DND-41 (cell line): Measurements from ENCODE around the gene IFT122.

ENCODE experiments used
- CTCF ChIP-seq: IDR thresholded peaks from 2 replicates; pipeline ENCODE4 v1.5.1; 2012; ENCODE audit warnings: borderline replicate concordance, low read length, moderate library complexity, mild to moderate bottlenecking; ENCODE audit not compliant: poor library complexity, severe bottlenecking; ENCODE audit errors: extremely low read depth
- EZH2 ChIP-seq: IDR thresholded peaks from 3 replicates; pipeline ENCODE4 v1.6.1; 2012; ENCODE audit warnings: borderline replicate concordance, low read depth, mild to moderate bottlenecking, moderate library complexity, low read length, inconsistent platforms; ENCODE audit not compliant: severe bottlenecking

DNA sequence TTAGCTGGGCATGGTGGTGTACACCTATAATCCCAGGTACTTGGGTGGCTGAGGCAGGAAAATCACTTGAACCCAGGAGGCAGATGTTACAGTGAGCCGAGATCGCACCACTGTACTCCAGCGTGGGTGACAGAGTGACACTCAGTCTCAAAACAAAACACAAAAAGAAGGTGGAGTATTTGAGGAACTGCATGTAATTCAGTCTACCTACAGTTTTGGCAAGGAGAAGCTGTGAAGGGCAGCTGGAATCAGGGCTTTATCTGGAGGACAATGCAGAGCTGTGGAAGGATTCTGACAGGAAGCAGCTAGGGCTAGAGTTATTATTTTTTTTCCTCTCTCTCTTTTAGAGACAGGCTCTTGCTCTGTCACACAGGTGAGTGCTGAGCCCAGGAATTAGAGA, 109.8 kb downstream of the IFT122 start:
- TF ChIP-seq CTCF (no peak), EZH2 (no peak)
